SH-SY5Y (cell line): ENCODE results near the gene BPIFB3.

Experiments
- GATA2 ChIP-seq: IDR thresholded peaks from 2 replicates; pipeline ENCODE4 v1.6.1; 2011; ENCODE audit warnings: mild to moderate bottlenecking, low read depth, low read length
- GATA3 ChIP-seq: IDR thresholded peaks from 2 replicates; pipeline ENCODE4 v1.6.1; 2011; ENCODE audit warnings: low read depth, mild to moderate bottlenecking, low read length, moderate library complexity

DNA sequence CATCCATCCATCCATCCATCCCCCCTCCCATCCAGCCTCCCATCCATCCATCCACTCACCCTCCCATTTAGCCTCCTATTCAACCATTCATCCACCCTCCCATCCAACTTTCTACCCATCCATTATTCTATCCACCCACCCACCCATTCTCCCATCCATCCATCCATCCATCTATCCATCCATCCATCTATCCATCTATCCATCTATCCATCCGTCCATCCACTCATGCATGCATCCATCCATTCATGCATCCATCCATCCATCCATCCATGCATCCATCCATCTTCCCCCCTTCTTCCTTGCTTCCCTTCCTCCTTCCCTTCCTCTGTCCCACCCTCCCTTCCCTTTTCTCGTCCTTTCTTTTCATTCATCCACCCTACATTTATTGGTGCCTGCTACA, 21.0 kb downstream of the BPIFB3 start:
- no peak for TF ChIP-seq GATA3
- no peak for TF ChIP-seq GATA2
